Caco-2 (cell line): Measurements from ENCODE around the gene PPP2R2D. TPM values are rescaled to one million over a fixed set of nuclear protein-coding genes. Genes with fewer than 3 reads are reported as not detected.
"Not testable (repeated sequence)": the region's sequence is repeated elsewhere in the genome, so short reads cannot be mapped to it uniquely, and the experiment has no call there.

ENCODE experiments used
- BruUV-seq: library from RNA; stranded (reverse); fragments of 400-500 nt; replicated peaks from 2 replicates; lab custom pipeline; 2021; lab: Mats Ljungman, UMichigan
- CTCF ChIA-PET: fragments of 300-600 bp; sonication (Branson Sonifier 250); formaldehyde crosslinking; loops from one replicate; lab custom pipeline; 2022; ENCODE audit warnings: antibody characterized with exemption; lab: Charles Lee
- POLR2A ChIA-PET: fragments of 300-600 bp; sonication (Branson Sonifier 250); formaldehyde crosslinking; loops from one replicate; lab custom pipeline; 2022; ENCODE audit warnings: antibody characterized with exemption; lab: Charles Lee
- DNase-seq, 2 experiments: peaks; one replicate each; pipeline versions ENCODE4 v3.0.0 to v3.0.0-alpha.2; 2020 to 2022
- H3K27me3 ChIP-seq: replicated peaks from 2 replicates; pipeline ENCODE4 v1.6.0; 2011; ENCODE audit warnings: low read length; ENCODE audit not compliant: control insufficient read depth, insufficient read depth
- H3K36me3 ChIP-seq: 2 replicates; pipeline ENCODE4 v1.5.1; 2011; ENCODE audit warnings: low read length; ENCODE audit not compliant: control insufficient read depth, insufficient read depth
- H3K4me1 ChIP-seq: fragments of 250-450 bp; sonication (Bioruptor Pico); 2 replicates; pipeline ENCODE4 v1.5.1; 2020; ENCODE audit warnings: mild to moderate bottlenecking
- H3K4me3 ChIP-seq: 2 replicates; pipeline ENCODE4 v1.5.1; 2011; ENCODE audit warnings: low read depth, mild to moderate bottlenecking, control low read depth, low read length
- H3K9me3 ChIP-seq: fragments of 250-450 bp; sonication (Bioruptor Pico); 2 replicates; pipeline ENCODE4 v1.5.1; 2020; ENCODE audit warnings: mild to moderate bottlenecking, moderate library complexity
- H3K27ac Mint-ChIP-seq: one replicate; pipeline ENCODE4 v1.8.0; 2022; ENCODE audit warnings: mixed read lengths; ENCODE audit not compliant: unreplicated experiment
- H3K27me3 Mint-ChIP-seq: one replicate; pipeline ENCODE4 v1.8.0; 2022; ENCODE audit warnings: mixed read lengths; ENCODE audit not compliant: insufficient read depth, unreplicated experiment
- H3K36me3 Mint-ChIP-seq: one replicate; pipeline ENCODE4 v1.8.0; 2022; ENCODE audit warnings: mild to moderate bottlenecking, mixed read lengths; ENCODE audit not compliant: insufficient read depth, unreplicated experiment
- H3K4me1 Mint-ChIP-seq: one replicate; pipeline ENCODE4 v1.8.0; 2022; ENCODE audit warnings: low read depth, mixed read lengths; ENCODE audit not compliant: unreplicated experiment
- H3K4me3 Mint-ChIP-seq: one replicate; pipeline ENCODE4 v1.8.0; 2022; ENCODE audit warnings: mild to moderate bottlenecking, moderate library complexity, mixed read lengths; ENCODE audit not compliant: unreplicated experiment
- H3K9me3 Mint-ChIP-seq: one replicate; pipeline ENCODE4 v1.8.0; 2022; ENCODE audit warnings: mixed read lengths; ENCODE audit not compliant: unreplicated experiment
- CTCF ChIP-seq, 2 experiments: fragments of 200-600 bp in 1 of 2; IDR thresholded peaks; 1 replicate in 1 of 2; 2 replicates in 1 of 2; pipeline versions ENCODE4 v1.5.1 to v1.8.0; 2011 to 2022; ENCODE audit warnings: antibody characterized with exemption in 1 of 2, control low read depth in 1 of 2, inconsistent platforms in 1 of 2, low read depth in 1 of 2, low read length in 1 of 2, mild to moderate bottlenecking in 1 of 2, moderate library complexity in 1 of 2; ENCODE audit not compliant: insufficient read depth in 1 of 2, severe bottlenecking in 1 of 2, unreplicated experiment in 1 of 2
- intact Hi-C: fragments of 100-400 bp; cut with micrococcal nuclease; formaldehyde crosslinking; loops from one replicate; pipeline ENCODE4 v1.10.0; 2022; ENCODE audit not compliant: unreplicated experiment
- total RNA-seq: library from RNA; stranded (reverse); gene quantifications from 2 replicates; pipeline ENCODE4 v1.2.3, GENCODE V29; 2022

Gene PPP2R2D
- total RNA-seq, 1 experiment from 2014 or later = 34.4 TPM

- no peak overlapping the region for H3K4me3 ChIP-seq
- Mint-ChIP-seq H3K27ac (no peak overlapping the region), H3K27me3 (peaks cover 11% of the 10 kb centered on the region), H3K4me3 (no peak overlapping the region), H3K36me3 (no peaks in the 10 kb centered on the region), H3K4me1 (no peaks in the 10 kb centered on the region), H3K9me3 (no peaks in the 10 kb centered on the region)
- H3K9me3 ChIP-seq = no peaks in the 10 kb centered on the region
- POLR2A ChIA-PET = no interaction called here
- no peaks in the 10 kb centered on the region for H3K4me1 ChIP-seq
- CTCF ChIA-PET = no interaction called here
- no peak for DNase-seq
- H3K36me3 ChIP-seq = no peaks in the 10 kb centered on the region
- no peak for TF ChIP-seq CTCF (IDR thresholded peaks at IDR 0.05; ENCODE audit: insufficient read depth in 1 of 2, low read depth in 1 of 2, low read length in 1 of 2, severe bottlenecking in 1 of 2, unreplicated experiment in 1 of 2)
- H3K27me3 ChIP-seq = no peaks in the 10 kb centered on the region
- intact Hi-C loops = no loop called here
- BruUV-seq = no TSS peak
Measured at GRCh38 chr10:131882590-131883451, 18.0 kb upstream of the PPP2R2D start.

- intact Hi-C loops = loop anchor here (2.0 kb wide), 1 partner anchor 139 kb away; no protein-coding TSS in a partner anchor
Measured at GRCh38 chr10:131883621-131884393, 17.0 kb upstream of the PPP2R2D start.

GRCh38 chr10:131885391-131886165 lies 15.2 kb upstream of the PPP2R2D start:
- no peaks in the 10 kb centered on the region for H3K4me1 Mint-ChIP-seq
- Histone ChIP-seq H3K27me3 (no peaks in the 10 kb centered on the region), H3K36me3 (no peaks in the 10 kb centered on the region), H3K4me3 (no peak overlapping the region), H3K9me3 (no peaks in the 10 kb centered on the region), H3K4me1 (no peaks in the 10 kb centered on the region)
- TF ChIP-seq CTCF (IDR thresholded peaks at IDR 0.05; ENCODE audit: insufficient read depth in 1 of 2, low read depth in 1 of 2, low read length in 1 of 2, severe bottlenecking in 1 of 2, unreplicated experiment in 1 of 2) = peak; percentile 75 to 78
- no peak overlapping the region for H3K4me3 Mint-ChIP-seq
- H3K9me3 Mint-ChIP-seq = no peaks in the 10 kb centered on the region
- BruUV-seq = no TSS peak
- ChIA-PET POLR2A (no interaction called here), CTCF (interaction anchor here (0.6 to 1.4 kb wide), 5 partner anchors 15 to 992 kb away, joined by 3 to 12 read pairs (median 3); partner anchors contain the start of gene PPP2R2D)
- H3K27me3 Mint-ChIP-seq = no peaks in the 10 kb centered on the region
- intact Hi-C loops = loop anchor here (1.0 to 2.0 kb wide), 2 partner anchors 137 to 257 kb away; no protein-coding TSS in a partner anchor
- no peaks in the 10 kb centered on the region for H3K36me3 Mint-ChIP-seq
- no peak overlapping the region for H3K27ac Mint-ChIP-seq
- peak in 1 of 2 experiments; percentile 68 for DNase-seq

More at GRCh38 chr10:131883621-131884393, 17.0 kb upstream of the PPP2R2D start:
- H3K4me1 Mint-ChIP-seq, H3K4me1 ChIP-seq, H3K36me3 ChIP-seq, H3K4me3 ChIP-seq, H3K4me3 Mint-ChIP-seq, H3K27me3 ChIP-seq, H3K27ac Mint-ChIP-seq, H3K27me3 Mint-ChIP-seq, BruUV-seq, H3K9me3 ChIP-seq, DNase-seq, H3K9me3 Mint-ChIP-seq, H3K36me3 Mint-ChIP-seq: not testable (repeated sequence)
- CTCF ChIA-PET = interaction anchor here (0.6 kb wide), 1 partner anchor 139 kb away, joined by 3 read pairs; no protein-coding TSS in a partner anchor
- POLR2A ChIA-PET = interaction anchor here (0.6 kb wide), 1 partner anchor 84 kb away, joined by 3 read pairs; no protein-coding TSS in a partner anchor
